ENCODE results near the gene WDR86. TPM values are rescaled to one million over a fixed set of nuclear protein-coding genes. Genes with fewer than 3 reads are reported as not detected.

Gene WDR86
- 0.16 TPM in 1 of 2 replicates, not detected in the other for total RNA-seq

GRCh38 chr7:151409667-151410404 is at the start of gene WDR86:
TSS of gene WDR86 (minus strand) at chr7:151410038. CDS start at chr7:151409589, 449 bp downstream.

GRCh38 chr7:151439855-151440798 is 30.3 kb upstream of the WDR86 start, which contains the start of gene CRYGN:
TSS of gene CRYGN (minus strand) at chr7:151440141. CDS start at chr7:151439917, 224 bp downstream.

GRCh38 chr7:151341357-151342101 is 68.3 kb downstream of the WDR86 start, which contains the start of gene NUB1:
TSS of gene NUB1 (plus strand) at chr7:151341812. CDS start at chr7:151345350, 3,538 bp downstream.

Other genes with a start within 250 kb of the WDR86 start
- gene GBX1, start 242.3 kb downstream of the WDR86 start, total RNA-seq, result not detected in 2 replicates
- gene ASB10, start 222.8 kb downstream of the WDR86 start, total RNA-seq, result not detected in 2 replicates
- gene H2BK1, start 199.6 kb downstream of the WDR86 start, total RNA-seq, result not detected in 2 replicates
- 44.2 and 53.0 TPM in 2 replicates for gene ABCF2, start 182.8 kb downstream of the WDR86 start, total RNA-seq
- gene CHPF2, start 177.6 kb downstream of the WDR86 start, total RNA-seq, result 28.3 and 62.9 TPM in 2 replicates
- 0.97 and 1.9 TPM in 2 replicates for gene SMARCD3, start 161.3 kb downstream of the WDR86 start, total RNA-seq
- gene NUB1, start 68.2 kb downstream of the WDR86 start, total RNA-seq, result 30.6 and 52.4 TPM in 2 replicates
- gene CRYGN, start 30.1 kb upstream of the WDR86 start, total RNA-seq, result not detected in 2 replicates
- 45.0 and 68.5 TPM in 2 replicates for gene RHEB, start 109.9 kb upstream of the WDR86 start, total RNA-seq

Data from bladder microvascular endothelial cell (primary cell).